Breast epithelium (tissue), 3 donors: ENCODE measurements around the gene MT1G.

Experiments used
- POLR2AphosphoS5 ChIP-seq, 3 donors: sonication (generic); formaldehyde crosslinking; IDR thresholded peaks; one replicate each; pipeline ENCODE4 v1.6.1; 2017; ENCODE audit warnings: antibody characterized with exemption in 3 of 3
- TF ChIP-seq, protein P1 (sequence below), 3 donors: fragments of 450-650 bp; IDR thresholded peaks; one replicate each; pipeline ENCODE4 v1.5.1; 2016 to 2017; ENCODE audit warnings: antibody characterized with exemption in 3 of 3, mild to moderate bottlenecking in 3 of 3, moderate library complexity in 3 of 3

DNA sequence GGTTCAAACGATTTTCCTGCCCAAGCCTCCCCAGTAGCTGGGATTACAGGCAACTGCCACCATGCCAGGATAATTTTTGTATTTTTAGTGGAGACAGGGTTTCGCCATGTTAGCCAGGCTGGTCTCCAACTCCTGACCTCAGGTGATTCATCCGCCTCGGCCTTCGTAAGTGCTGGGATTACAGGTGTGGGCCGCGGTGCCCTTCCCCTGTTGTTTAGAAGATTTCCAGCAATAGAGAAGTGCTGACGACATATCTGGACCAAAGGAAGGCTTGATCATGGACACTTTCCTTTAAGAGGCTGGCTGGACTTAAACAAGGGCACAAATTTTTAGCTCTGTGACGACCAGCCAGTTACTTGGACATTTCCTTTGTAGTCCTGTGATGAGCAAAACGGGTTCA lies 36.7 kb downstream of the MT1G start:
- TF ChIP-seq, protein P1, sequence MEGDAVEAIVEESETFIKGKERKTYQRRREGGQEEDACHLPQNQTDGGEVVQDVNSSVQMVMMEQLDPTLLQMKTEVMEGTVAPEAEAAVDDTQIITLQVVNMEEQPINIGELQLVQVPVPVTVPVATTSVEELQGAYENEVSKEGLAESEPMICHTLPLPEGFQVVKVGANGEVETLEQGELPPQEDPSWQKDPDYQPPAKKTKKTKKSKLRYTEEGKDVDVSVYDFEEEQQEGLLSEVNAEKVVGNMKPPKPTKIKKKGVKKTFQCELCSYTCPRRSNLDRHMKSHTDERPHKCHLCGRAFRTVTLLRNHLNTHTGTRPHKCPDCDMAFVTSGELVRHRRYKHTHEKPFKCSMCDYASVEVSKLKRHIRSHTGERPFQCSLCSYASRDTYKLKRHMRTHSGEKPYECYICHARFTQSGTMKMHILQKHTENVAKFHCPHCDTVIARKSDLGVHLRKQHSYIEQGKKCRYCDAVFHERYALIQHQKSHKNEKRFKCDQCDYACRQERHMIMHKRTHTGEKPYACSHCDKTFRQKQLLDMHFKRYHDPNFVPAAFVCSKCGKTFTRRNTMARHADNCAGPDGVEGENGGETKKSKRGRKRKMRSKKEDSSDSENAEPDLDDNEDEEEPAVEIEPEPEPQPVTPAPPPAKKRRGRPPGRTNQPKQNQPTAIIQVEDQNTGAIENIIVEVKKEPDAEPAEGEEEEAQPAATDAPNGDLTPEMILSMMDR (IDR thresholded peaks at IDR 0.05): no peak
- TF ChIP-seq POLR2AphosphoS5 (IDR thresholded peaks at IDR 0.05): no peak
